Stimulated activated CD8-positive, alpha-beta memory T cell treated with anti-CD3 and anti-CD28 coated beads, Interleukin-15, amount 100 ng/mL, for 24 hours (primary cell): Measurements from ENCODE around the gene SMYD2.

Experiments used
- DNase-seq: peaks from one replicate; pipeline ENCODE4 v3.0.0-alpha.2; 2020; ENCODE audit warnings: low read depth

Gene SMYD2

GRCh38 chr1:214329470-214330220, 48.7 kb downstream of the SMYD2 start:
- DNase-seq = no peak

DNA sequence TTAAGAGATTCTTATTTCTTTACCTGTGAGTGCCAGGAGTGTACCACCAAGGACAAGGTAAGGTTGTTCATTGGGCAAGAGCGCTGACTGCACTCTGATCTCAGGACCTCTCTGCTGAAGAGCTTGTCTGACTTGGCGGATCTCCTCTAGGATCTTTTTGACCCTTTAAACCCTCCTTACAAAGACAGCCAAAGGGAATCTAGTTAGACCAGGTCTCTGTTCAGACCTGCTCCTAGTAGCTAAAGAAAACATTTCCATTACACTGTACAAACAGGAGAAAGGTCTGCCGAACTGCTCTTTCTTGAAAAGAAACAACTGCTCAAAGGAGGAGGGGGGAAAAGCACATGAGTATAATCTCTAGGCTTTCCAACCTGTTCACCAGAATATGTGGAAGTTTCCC, 49.3 kb downstream of the SMYD2 start:
- no peak for DNase-seq

DNA sequence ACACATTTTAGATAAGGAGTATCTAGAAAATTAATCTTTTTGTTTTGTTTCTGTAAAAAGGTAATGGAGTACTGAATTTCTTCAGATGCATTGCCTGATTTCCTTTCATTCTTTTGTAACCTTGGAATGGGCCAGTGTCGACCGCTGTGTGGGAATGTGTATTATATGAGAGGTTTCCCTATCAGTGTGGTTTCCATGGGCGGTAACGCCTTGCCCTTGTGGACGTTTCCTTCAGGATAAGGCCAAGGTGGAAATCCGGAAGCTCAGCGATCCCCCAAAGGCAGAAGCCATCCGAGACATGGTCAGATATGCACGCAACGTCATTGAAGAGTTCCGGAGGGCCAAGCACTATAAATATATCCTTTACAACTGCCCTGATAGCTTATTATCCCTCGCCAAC, 49.8 kb downstream of the SMYD2 start:
- DNase-seq = no peak

DNA sequence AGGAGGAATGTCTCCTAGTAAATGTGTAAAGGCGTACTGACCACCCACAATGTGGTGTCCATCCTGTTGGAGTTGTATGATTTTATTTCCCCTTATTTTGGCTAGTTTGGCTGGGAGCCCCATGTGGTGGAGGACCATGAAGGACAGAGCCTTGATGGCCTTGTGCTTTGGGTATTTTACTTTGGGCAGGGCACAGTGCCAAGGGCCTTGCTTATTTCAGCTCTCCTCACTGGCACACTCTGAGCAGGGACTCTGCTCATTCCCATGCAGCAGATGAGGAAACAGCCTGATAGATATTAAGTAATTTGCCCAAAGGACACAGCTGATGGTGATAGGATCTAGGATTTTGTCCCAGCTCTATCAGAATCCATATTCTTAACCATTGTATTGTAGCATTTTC, 50.2 kb downstream of the SMYD2 start:
- no peak for DNase-seq

GRCh38 chr1:214331827-214332423, 51.0 kb downstream of the SMYD2 start:
- DNase-seq = peak; percentile 20

GRCh38 chr1:214332946-214333798, 52.2 kb downstream of the SMYD2 start:
- no peak for DNase-seq

GRCh38 chr1:214335567-214335966, 54.6 kb downstream of the SMYD2 start:
- DNase-seq = no peak

GRCh38 chr1:214337015-214337414, 56.1 kb downstream of the SMYD2 start:
- DNase-seq = no peak

DNA sequence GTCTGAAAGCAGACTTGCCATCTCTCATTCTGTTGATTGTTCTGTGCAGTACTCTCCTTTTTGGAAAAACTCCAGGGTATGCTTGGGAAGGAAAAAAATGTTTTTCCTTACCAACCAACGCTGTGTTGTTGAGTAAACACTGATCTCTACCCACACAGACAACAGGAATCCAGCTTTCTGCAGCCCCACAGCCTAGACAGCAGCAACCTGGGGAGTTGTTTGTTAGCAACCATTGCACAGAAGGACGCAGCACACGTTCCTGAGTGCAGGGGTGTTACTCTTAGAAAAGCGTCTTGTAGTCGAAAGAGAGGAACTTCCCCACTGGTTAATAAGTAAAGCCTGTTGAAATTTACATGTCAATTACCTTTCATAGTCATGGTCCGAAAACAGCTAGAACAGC, 56.6 kb downstream of the SMYD2 start:
- DNase-seq = no peak

DNA sequence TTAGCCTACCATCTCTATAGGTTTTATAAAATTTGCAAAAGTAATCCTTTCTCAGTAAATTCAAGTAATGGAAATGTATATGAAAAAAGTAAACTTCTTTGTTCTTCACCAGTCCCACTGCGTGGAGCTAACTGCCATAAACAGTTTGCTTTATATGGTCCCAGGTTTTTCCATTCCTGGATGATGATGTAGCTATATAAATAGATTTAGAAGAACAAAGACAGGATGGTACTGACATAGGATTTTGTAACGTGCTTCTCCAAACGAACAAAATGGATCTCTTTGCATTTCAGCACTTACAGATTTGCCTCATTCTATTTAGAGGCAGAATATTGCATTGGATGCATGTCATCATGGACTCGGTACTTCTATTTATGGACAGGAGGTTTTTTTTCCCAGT, 57.3 kb downstream of the SMYD2 start:
- DNase-seq = no peak

DNA sequence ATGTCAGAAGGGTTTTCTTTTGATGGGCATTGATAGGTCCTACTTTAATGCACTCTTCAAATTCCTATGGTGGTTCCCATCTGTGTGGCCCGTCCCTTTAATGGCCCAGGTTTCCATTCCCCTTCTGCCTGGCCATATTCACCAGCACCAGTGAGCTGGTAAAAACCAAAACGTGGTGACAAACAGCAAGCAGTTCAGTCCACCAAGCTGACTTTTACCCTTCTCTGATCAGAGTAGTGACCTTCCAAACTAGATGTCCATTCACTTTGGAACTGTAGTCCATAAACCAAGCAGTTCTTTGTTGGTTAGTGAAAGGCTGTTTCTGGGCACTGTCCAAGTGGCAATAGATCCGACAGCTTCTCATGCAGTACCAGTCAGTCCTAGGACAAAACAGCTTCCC, 60.5 kb downstream of the SMYD2 start:
- DNase-seq = no peak

GRCh38 chr1:214341932-214342331, 61.0 kb downstream of the SMYD2 start:
- no peak for DNase-seq

GRCh38 chr1:214342525-214342924, 61.6 kb downstream of the SMYD2 start:
- DNase-seq = no peak

DNA sequence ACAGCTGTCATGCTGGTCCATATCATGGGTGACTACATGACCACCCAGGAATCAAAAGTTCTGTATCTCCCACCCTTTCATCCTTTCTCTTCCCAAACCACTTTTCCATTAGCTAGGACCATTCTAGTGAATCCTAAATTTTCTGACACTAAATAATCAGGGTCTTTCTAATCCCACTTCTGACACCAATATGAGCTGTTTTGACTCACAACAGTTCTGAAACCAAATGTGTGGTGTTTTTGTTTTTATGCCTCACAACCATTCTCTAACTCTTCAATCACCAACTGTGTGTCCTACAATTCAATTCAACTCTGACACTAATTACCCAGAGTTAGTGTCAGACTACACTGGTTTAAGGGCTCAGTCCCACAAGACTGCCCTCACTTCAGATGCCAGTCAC, 63.9 kb downstream of the SMYD2 start:
- DNase-seq = no peak

DNA sequence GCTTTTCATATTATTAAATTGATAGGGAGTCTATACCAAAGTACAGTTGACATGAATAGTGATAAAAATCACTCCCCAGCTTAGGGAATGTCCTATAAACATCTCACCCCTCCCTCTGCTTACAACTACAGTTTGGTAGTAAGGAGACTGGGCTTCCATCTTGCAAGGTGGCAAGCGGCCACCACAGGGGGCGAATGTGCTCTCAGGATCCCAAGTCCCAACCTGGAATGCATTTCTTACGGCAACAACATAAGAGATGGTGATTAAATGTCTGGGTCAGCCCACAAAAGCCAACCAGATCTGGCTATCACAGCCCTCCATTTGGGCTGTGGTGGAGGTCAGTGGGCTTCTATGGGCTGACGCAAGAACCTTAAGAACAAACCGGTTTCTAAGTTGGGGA, 68.0 kb downstream of the SMYD2 start:
- no peak for DNase-seq

GRCh38 chr1:214349781-214350180, 68.8 kb downstream of the SMYD2 start:
- DNase-seq = no peak

- DNase-seq = no peak
Measured at GRCh38 chr1:214351551-214352277, 70.8 kb downstream of the SMYD2 start.

- DNase-seq = no peak
Measured at GRCh38 chr1:214352838-214353237, 71.9 kb downstream of the SMYD2 start.

GRCh38 chr1:214354440-214355148, 73.6 kb downstream of the SMYD2 start:
- no peak for DNase-seq

DNA sequence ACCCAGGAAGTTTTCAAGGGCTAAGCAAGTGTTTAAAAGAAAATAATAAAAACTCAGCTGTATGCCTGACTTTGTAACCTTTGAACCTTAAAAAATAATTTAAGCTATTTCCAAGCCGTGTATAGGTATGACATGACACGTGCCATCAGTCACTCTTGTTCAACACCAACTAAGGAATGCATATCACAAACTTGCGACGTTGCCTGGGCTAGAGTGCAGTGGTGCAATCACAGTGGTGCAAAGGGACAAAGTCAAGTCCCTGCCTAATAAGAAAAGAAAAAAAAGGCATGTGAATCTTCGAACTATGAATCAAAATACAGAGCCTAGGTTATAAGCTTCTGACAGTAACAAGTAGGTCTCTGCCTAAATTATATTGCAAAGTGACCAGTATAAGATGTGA, 79.2 kb downstream of the SMYD2 start:
- no peak for DNase-seq

DNA sequence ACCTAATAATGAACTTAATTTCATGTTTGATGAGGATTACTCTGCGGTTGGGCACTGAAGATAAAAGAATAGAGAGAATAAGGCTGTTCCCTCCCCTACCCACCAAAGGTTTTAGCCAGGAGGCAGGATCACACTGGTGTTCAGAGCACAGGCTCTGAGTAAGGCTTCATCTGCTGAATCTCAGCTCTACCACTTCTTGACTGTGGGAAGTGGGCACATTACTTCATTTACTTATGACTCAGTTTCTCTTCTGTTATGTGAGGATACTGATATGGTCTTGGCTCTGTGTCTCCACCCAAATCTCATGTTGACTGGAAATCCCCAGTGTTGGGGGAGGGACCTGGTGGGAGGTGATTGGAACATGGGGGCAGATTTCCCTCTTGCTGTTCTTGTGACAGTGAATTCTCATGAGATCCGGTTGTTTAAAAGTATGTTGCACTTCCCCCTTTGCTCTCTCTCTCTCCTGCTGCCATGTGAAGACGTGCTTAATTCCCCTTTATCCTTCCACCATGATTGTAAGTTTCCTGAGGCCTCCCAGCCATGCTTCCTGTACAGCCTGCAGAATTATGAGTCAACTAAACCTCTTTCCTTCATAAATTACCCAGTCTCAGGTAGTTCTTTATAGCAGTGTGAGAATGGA, 79.7 kb downstream of the SMYD2 start:
- DNase-seq = no peak
